ENCODE results near the gene OXSR1. TPM values are rescaled to one million over a fixed set of nuclear protein-coding genes. Genes with fewer than 3 reads are reported as not detected.
"Not testable (repeated sequence)": the region's sequence is repeated elsewhere in the genome, so short reads cannot be mapped to it uniquely, and the experiment has no call there.

Gene OXSR1
- total RNA-seq, 5 donors from 2014 or later (not counting 1 experiment from before 2014, with no cell fraction given), result 30.7 to 40.4 (median 37.4) TPM

- H3K4me3 ChIP-seq (ENCODE audit: control insufficient read depth in 1 of 2, extremely low read depth in 1 of 2, low read length in 1 of 2), result no peak overlapping the region
- DNase-seq (no peak), ATAC-seq (replicated peaks in 1 of 4) (no peak)
- WGBS (ENCODE audit: insufficient coverage), result no CpG with 5 or more reads among the region's 2 CpGs
- H3K27me3 Mint-ChIP-seq, result no peaks in the 10 kb centered on the region
- ChIA-PET POLR2A (no interaction called here), CTCF (no interaction called here)
- H3K9me3 Mint-ChIP-seq, result no peaks in the 10 kb centered on the region
- H3K27ac Mint-ChIP-seq, result peak overlapping the region; percentile 33 to 53
- H3K36me3 ChIP-seq (ENCODE audit: control insufficient read depth in 2 of 2, extremely low read depth in 1 of 2, insufficient read depth in 1 of 2, low read length in 1 of 2), result peaks cover 0 to 4% of the 10 kb centered on the region in 2 donors
- H3K4me3 Mint-ChIP-seq, result no peak overlapping the region
- H3K27me3 ChIP-seq (replicated peaks in 1 of 2; ENCODE audit: control insufficient read depth in 2 of 2, extremely low read depth in 1 of 2, insufficient read depth in 2 of 2, low read length in 1 of 2), result no peaks in the 10 kb centered on the region
- H3K36me3 Mint-ChIP-seq, result peaks cover 17% of the 10 kb centered on the region
- peaks cover 45 to 72% (median 52%) of the 10 kb centered on the region in 3 donors for H3K4me1 Mint-ChIP-seq
- H3K27ac ChIP-seq (ENCODE audit: low read length), result no peak overlapping the region
- peaks cover 9 to 17% of the 10 kb centered on the region in 2 experiments for H3K4me1 ChIP-seq (ENCODE audit: control insufficient read depth in 1 of 2, extremely low read depth in 1 of 2, insufficient read depth in 2 of 2, low read length in 2 of 2)
- no peaks in the 10 kb centered on the region for H3K9me3 ChIP-seq
Observed at GRCh38 chr3:38177181-38177580, 11.8 kb downstream of the OXSR1 start.

DNA sequence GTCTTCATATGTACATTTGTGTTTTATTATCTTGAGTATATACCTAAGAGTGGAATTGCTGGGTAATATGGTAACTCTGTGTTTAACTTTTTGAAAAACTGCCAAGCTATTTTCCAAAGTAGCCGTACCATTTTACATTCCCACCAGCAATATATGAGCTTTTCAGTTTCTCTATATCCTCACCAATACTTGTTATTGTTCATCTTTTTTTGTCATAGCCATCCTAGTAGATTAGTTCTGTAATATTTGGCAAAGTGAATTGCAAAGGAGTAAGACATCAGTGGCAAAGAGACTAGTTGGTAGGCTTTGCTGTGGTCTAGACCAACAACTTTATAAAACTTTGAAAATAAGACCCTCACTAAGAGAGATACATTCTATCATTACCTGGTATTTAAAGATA is 21.4 kb downstream of the OXSR1 start:
- Histone ChIP-seq H3K27ac (ENCODE audit: low read length) (no peak overlapping the region), H3K4me3 (ENCODE audit: control insufficient read depth in 1 of 2, extremely low read depth in 1 of 2, low read length in 1 of 2) (no peak overlapping the region), H3K4me1 (ENCODE audit: control insufficient read depth in 1 of 2, extremely low read depth in 1 of 2, insufficient read depth in 2 of 2, low read length in 2 of 2) (peaks cover 0 to 3% of the 10 kb centered on the region in 2 experiments), H3K36me3 (ENCODE audit: control insufficient read depth in 2 of 2, extremely low read depth in 1 of 2, insufficient read depth in 1 of 2, low read length in 1 of 2) (peaks cover 0 to 26% of the 10 kb centered on the region in 2 donors), H3K9me3 (peaks cover 3% of the 10 kb centered on the region), H3K27me3 (replicated peaks in 1 of 2; ENCODE audit: control insufficient read depth in 2 of 2, extremely low read depth in 1 of 2, insufficient read depth in 2 of 2, low read length in 1 of 2) (no peaks in the 10 kb centered on the region)
- ChIA-PET CTCF (interaction anchor here in 1 of 2 donors (0.5 kb wide), 1 partner anchor 27 kb away, joined by 3 read pairs; no protein-coding TSS in a partner anchor), POLR2A (interaction anchor here in 1 of 2 donors (1.0 kb wide), 1 partner anchor 22 kb away, joined by 9 read pairs; no protein-coding TSS in a partner anchor)
- no peak overlapping the region for H3K4me3 Mint-ChIP-seq
- H3K27me3 Mint-ChIP-seq, result no peaks in the 10 kb centered on the region
- ATAC-seq (replicated peaks in 1 of 4), result no peak
- no CpG with 5 or more reads among the region's 1 CpG for WGBS (ENCODE audit: insufficient coverage)
- peaks cover 55% of the 10 kb centered on the region for H3K36me3 Mint-ChIP-seq
- no peak overlapping the region for H3K27ac Mint-ChIP-seq
- DNase-seq, result no peak
- H3K4me1 Mint-ChIP-seq, result peaks cover 6 to 11% (median 11%) of the 10 kb centered on the region in 3 donors
- H3K9me3 Mint-ChIP-seq, result no peaks in the 10 kb centered on the region

DNA sequence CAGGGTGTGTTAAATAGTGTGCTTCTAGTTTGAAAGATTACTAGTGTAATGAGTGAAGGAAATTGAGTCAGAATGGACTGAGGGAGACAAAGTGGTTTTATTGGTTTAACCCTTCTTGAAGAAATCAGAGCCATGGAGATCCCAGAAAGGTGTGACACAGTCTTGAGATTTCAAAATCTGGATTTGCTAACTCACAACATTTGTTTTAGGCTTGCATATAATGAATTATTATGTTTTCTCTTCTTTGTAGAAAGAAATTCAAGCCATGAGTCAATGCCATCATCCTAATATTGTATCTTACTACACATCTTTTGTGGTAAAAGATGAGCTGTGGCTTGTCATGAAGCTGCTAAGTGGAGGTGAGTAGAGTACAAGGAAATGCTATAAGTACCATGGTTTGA is 25.1 kb downstream of the OXSR1 start:
- Mint-ChIP-seq H3K9me3 (no peaks in the 10 kb centered on the region), H3K27ac (no peak overlapping the region), H3K27me3 (no peaks in the 10 kb centered on the region), H3K4me1 (peaks cover 2 to 14% (median 12%) of the 10 kb centered on the region in 3 donors), H3K4me3 (no peak overlapping the region), H3K36me3 (peaks cover 54% of the 10 kb centered on the region)
- no peak overlapping the region for H3K4me3 ChIP-seq (ENCODE audit: control insufficient read depth in 1 of 2, extremely low read depth in 1 of 2, low read length in 1 of 2)
- peaks cover 3% of the 10 kb centered on the region for H3K9me3 ChIP-seq
- POLR2A ChIA-PET, result interaction anchor here in 1 of 2 donors (0.6 kb wide), 1 partner anchor 8 kb away, joined by 3 read pairs; no protein-coding TSS in a partner anchor
- H3K4me1 ChIP-seq (ENCODE audit: control insufficient read depth in 1 of 2, extremely low read depth in 1 of 2, insufficient read depth in 2 of 2, low read length in 2 of 2), result no peaks in the 10 kb centered on the region
- peaks cover 0 to 27% of the 10 kb centered on the region in 2 donors for H3K36me3 ChIP-seq (ENCODE audit: control insufficient read depth in 2 of 2, extremely low read depth in 1 of 2, insufficient read depth in 1 of 2, low read length in 1 of 2)
- DNase-seq, result no peak
- CTCF ChIA-PET, result interaction anchor here (0.7 to 1.4 kb wide), 5 partner anchors 11 to 26 kb away, joined by 3 to 4 read pairs (median 3); partner anchors contain the start of gene OXSR1 (in 1 of the 2)
- no peaks in the 10 kb centered on the region for H3K27me3 ChIP-seq (replicated peaks in 1 of 2; ENCODE audit: control insufficient read depth in 2 of 2, extremely low read depth in 1 of 2, insufficient read depth in 2 of 2, low read length in 1 of 2)
- H3K27ac ChIP-seq (ENCODE audit: low read length), result no peak overlapping the region
- ATAC-seq (replicated peaks in 1 of 4), result no peak

DNA sequence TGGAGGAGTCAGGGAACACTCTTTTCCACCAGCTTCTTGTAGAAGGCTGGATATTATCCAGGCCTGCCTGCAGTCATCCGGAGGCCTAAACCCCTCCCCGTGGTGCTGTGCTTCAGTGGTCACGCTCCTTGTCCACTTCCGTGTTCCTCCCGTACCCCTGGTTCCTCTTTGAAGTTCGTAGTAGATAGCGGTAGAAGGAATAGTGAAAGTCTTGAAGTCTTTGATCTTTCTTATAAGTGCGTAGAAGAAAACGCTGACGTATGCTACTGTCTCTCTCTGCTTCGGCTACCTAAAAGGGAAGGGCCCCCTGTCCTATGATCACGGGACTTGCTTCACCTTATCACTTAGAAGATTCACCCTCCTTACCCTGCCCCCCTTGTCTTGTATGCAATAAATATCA is 37.6 kb downstream of the OXSR1 start:
- H3K27me3 ChIP-seq (replicated peaks in 1 of 2; ENCODE audit: control insufficient read depth in 2 of 2, extremely low read depth in 1 of 2, insufficient read depth in 2 of 2, low read length in 1 of 2); POLR2A ChIA-PET; ATAC-seq (replicated peaks in 1 of 4); H3K27ac ChIP-seq (ENCODE audit: low read length); CTCF ChIA-PET; H3K27me3 Mint-ChIP-seq; H3K9me3 ChIP-seq; H3K4me3 ChIP-seq (ENCODE audit: control insufficient read depth in 1 of 2, extremely low read depth in 1 of 2, low read length in 1 of 2); H3K9me3 Mint-ChIP-seq: not testable (repeated sequence)
- peaks cover 0 to 41% of the 10 kb centered on the region in 2 donors for H3K36me3 ChIP-seq (ENCODE audit: control insufficient read depth in 2 of 2, extremely low read depth in 1 of 2, insufficient read depth in 1 of 2, low read length in 1 of 2)
- peak overlapping the region in 1 of 2 donors; percentile 55 for H3K27ac Mint-ChIP-seq
- peak overlapping the region in 1 of 3 donors; percentile 50 for H3K4me3 Mint-ChIP-seq
- 90% methylated on average over 6 of the region's 12 CpGs for WGBS (ENCODE audit: insufficient coverage)
- peaks cover 50 to 54% (median 52%) of the 10 kb centered on the region in 3 donors for H3K4me1 Mint-ChIP-seq
- DNase-seq, result peak in 5 of 35 experiments; percentile 1 to 29 (median 9)
- peaks cover 48% of the 10 kb centered on the region for H3K36me3 Mint-ChIP-seq
- H3K4me1 ChIP-seq (ENCODE audit: control insufficient read depth in 1 of 2, extremely low read depth in 1 of 2, insufficient read depth in 2 of 2, low read length in 2 of 2), result peaks cover 0 to 16% of the 10 kb centered on the region in 2 experiments

- Mint-ChIP-seq H3K27me3 (no peaks in the 10 kb centered on the region), H3K4me1 (peaks cover 56% of the 10 kb centered on the region in 3 donors), H3K9me3 (no peaks in the 10 kb centered on the region), H3K4me3 (no peak overlapping the region), H3K36me3 (peaks cover 50% of the 10 kb centered on the region), H3K27ac (peak overlapping the region in 1 of 2 donors; percentile 58)
- H3K4me3 ChIP-seq (ENCODE audit: control insufficient read depth in 1 of 2, extremely low read depth in 1 of 2, low read length in 1 of 2), result no peak overlapping the region
- peaks cover 0 to 36% of the 10 kb centered on the region in 2 donors for H3K36me3 ChIP-seq (ENCODE audit: control insufficient read depth in 2 of 2, extremely low read depth in 1 of 2, insufficient read depth in 1 of 2, low read length in 1 of 2)
- ChIA-PET CTCF (no interaction called here), POLR2A (no interaction called here)
- ATAC-seq (replicated peaks in 1 of 4) (no peak), DNase-seq (no peak)
- peaks cover 0 to 16% of the 10 kb centered on the region in 2 experiments for H3K4me1 ChIP-seq (ENCODE audit: control insufficient read depth in 1 of 2, extremely low read depth in 1 of 2, insufficient read depth in 2 of 2, low read length in 2 of 2)
- H3K27ac ChIP-seq (ENCODE audit: low read length), result no peak overlapping the region
- H3K9me3 ChIP-seq, result no peaks in the 10 kb centered on the region
- no peaks in the 10 kb centered on the region for H3K27me3 ChIP-seq (replicated peaks in 1 of 2; ENCODE audit: control insufficient read depth in 2 of 2, extremely low read depth in 1 of 2, insufficient read depth in 2 of 2, low read length in 1 of 2)
- 100% methylated on average over 2 of the region's 2 CpGs for WGBS (ENCODE audit: insufficient coverage)
Observed at GRCh38 chr3:38203690-38204089, 38.4 kb downstream of the OXSR1 start.

- ATAC-seq (replicated peaks in 1 of 4), result no peak
- ChIA-PET CTCF (no interaction called here), POLR2A (no interaction called here)
- H3K4me3 Mint-ChIP-seq, result no peak overlapping the region
- no peaks in the 10 kb centered on the region for H3K27me3 Mint-ChIP-seq
- peaks cover 61 to 65% (median 62%) of the 10 kb centered on the region in 3 donors for H3K4me1 Mint-ChIP-seq
- no peaks in the 10 kb centered on the region for H3K27me3 ChIP-seq (replicated peaks in 1 of 2; ENCODE audit: control insufficient read depth in 2 of 2, extremely low read depth in 1 of 2, insufficient read depth in 2 of 2, low read length in 1 of 2)
- H3K9me3 Mint-ChIP-seq, result no peaks in the 10 kb centered on the region
- H3K36me3 ChIP-seq (ENCODE audit: control insufficient read depth in 2 of 2, extremely low read depth in 1 of 2, insufficient read depth in 1 of 2, low read length in 1 of 2), result peaks cover 0 to 27% of the 10 kb centered on the region in 2 donors
- no peak overlapping the region for H3K4me3 ChIP-seq (ENCODE audit: control insufficient read depth in 1 of 2, extremely low read depth in 1 of 2, low read length in 1 of 2)
- H3K4me1 ChIP-seq (ENCODE audit: control insufficient read depth in 1 of 2, extremely low read depth in 1 of 2, insufficient read depth in 2 of 2, low read length in 2 of 2), result peaks cover 0 to 16% of the 10 kb centered on the region in 2 experiments
- H3K36me3 Mint-ChIP-seq, result peaks cover 47% of the 10 kb centered on the region
- no peak overlapping the region for H3K27ac ChIP-seq (ENCODE audit: low read length)
- H3K27ac Mint-ChIP-seq, result peak overlapping the region; percentile 31 to 33
- no peak for DNase-seq
- WGBS (ENCODE audit: insufficient coverage), result 89% methylated on average over 2 of the region's 4 CpGs
- no peaks in the 10 kb centered on the region for H3K9me3 ChIP-seq
Observed at GRCh38 chr3:38204599-38205471, 39.5 kb downstream of the OXSR1 start.
